HEK293T (cell line): ENCODE results near the gene GTF3C1.

Source experiments
- CTCF ChIA-PET: fragments of 350-600 bp; formaldehyde crosslinking; extraction: SDS; loops from one replicate; lab custom pipeline; 2021; ENCODE audit warnings: antibody characterized with exemption, inconsistent platforms; lab: Yijun Ruan, JAX
- POLR2A ChIA-PET: fragments of 350-600 bp; formaldehyde crosslinking; extraction: SDS; loops from one replicate; lab custom pipeline; 2020; ENCODE audit warnings: antibody characterized with exemption, inconsistent platforms; lab: Yijun Ruan, JAX
- DNase-seq: peaks from one replicate; pipeline ENCODE4 v3.0.0; 2012; ENCODE audit warnings: mixed read lengths; ENCODE audit errors: extremely low spot score
- ARNT ChIP-seq: fragments of 450-650 bp; IDR thresholded peaks from 2 replicates; pipeline ENCODE4 v1.6.1; 2017; ENCODE audit warnings: mild to moderate bottlenecking
- BHLHE40 ChIP-seq: fragments of 450-650 bp; IDR thresholded peaks from 2 replicates; pipeline ENCODE4 v1.6.1; 2016; ENCODE audit warnings: mild to moderate bottlenecking, moderate library complexity, borderline replicate concordance
- CTBP1 ChIP-seq: fragments of 450-650 bp; IDR thresholded peaks from 2 replicates; pipeline ENCODE4 v1.6.1; 2016; ENCODE audit warnings: borderline replicate concordance
- ELF4 ChIP-seq: fragments of 450-650 bp; IDR thresholded peaks from 2 replicates; pipeline ENCODE4 v1.6.1; 2017; ENCODE audit warnings: antibody characterized with exemption
- FOXA1 ChIP-seq: fragments of 450-650 bp; IDR thresholded peaks from 2 replicates; pipeline ENCODE4 v1.6.1; 2016; ENCODE audit warnings: mild to moderate bottlenecking
- FOXK2 ChIP-seq: fragments of 450-650 bp; IDR thresholded peaks from 2 replicates; pipeline ENCODE4 v1.6.1; 2016; ENCODE audit warnings: mild to moderate bottlenecking
- FOXM1 ChIP-seq: fragments of 450-650 bp; IDR thresholded peaks from 2 replicates; pipeline ENCODE4 v1.6.1; 2017; ENCODE audit warnings: mild to moderate bottlenecking, borderline replicate concordance
- HDGF ChIP-seq: fragments of 450-650 bp; IDR thresholded peaks from 2 replicates; pipeline ENCODE4 v1.6.1; 2017; ENCODE audit warnings: antibody characterized with exemption, borderline replicate concordance
- L3MBTL2 ChIP-seq: fragments of 450-650 bp; conservative IDR thresholded peaks from 2 replicates; pipeline ENCODE4 v1.6.1; 2016; ENCODE audit warnings: mild to moderate bottlenecking
- LEF1 ChIP-seq: fragments of 450-650 bp; IDR thresholded peaks from 2 replicates; pipeline ENCODE4 v1.6.1; 2017; ENCODE audit warnings: mild to moderate bottlenecking, borderline replicate concordance
- NFRKB ChIP-seq: fragments of 450-650 bp; IDR thresholded peaks from 2 replicates; pipeline ENCODE4 v1.6.1; 2016; ENCODE audit warnings: mild to moderate bottlenecking, moderate library complexity
- PKNOX1 ChIP-seq: fragments of 450-650 bp; IDR thresholded peaks from 2 replicates; pipeline ENCODE4 v1.6.1; 2016
- SP1 ChIP-seq: fragments of 450-650 bp; IDR thresholded peaks from 2 replicates; pipeline ENCODE4 v1.6.1; 2017
- SUZ12 ChIP-seq: fragments of 450-650 bp; IDR thresholded peaks from 2 replicates; pipeline ENCODE4 v1.6.1; 2016; ENCODE audit warnings: mild to moderate bottlenecking
- TARDBP ChIP-seq: fragments of 450-650 bp; IDR thresholded peaks from 2 replicates; pipeline ENCODE4 v1.6.1; 2016
- ZNF384 ChIP-seq: fragments of 450-650 bp; IDR thresholded peaks from 2 replicates; pipeline ENCODE4 v1.6.1; 2016

GTF3C1 gene

GRCh38 chr16:27515874-27516353 is 33.8 kb downstream of the GTF3C1 start:
- ChIA-PET CTCF (interaction anchor here (0.5 to 1.2 kb wide), 2 partner anchors 18 to 65 kb away, joined by 3 read pairs; no protein-coding TSS in a partner anchor), POLR2A (interaction anchor here (1.2 kb wide), 1 partner anchor 34 kb away, joined by 4 read pairs; the partner anchor contains the start of genes GTF3C1 and KATNIP)
- TF ChIP-seq PKNOX1 (no peak), L3MBTL2 (no peak), NFRKB (no peak), BHLHE40 (no peak), ELF4 (no peak), CTBP1 (no peak), ZNF384 (no peak), FOXA1 (no peak), SP1 (no peak), LEF1 (no peak), ARNT (no peak), TARDBP (no peak), FOXM1 (no peak), HDGF (no peak)
- peak; percentile 77 for DNase-seq

- no peak for DNase-seq
- ChIA-PET CTCF (no interaction called here), POLR2A (no interaction called here)
- TF ChIP-seq ELF4 (no peak), FOXK2 (no peak), LEF1 (no peak), NFRKB (no peak), FOXA1 (no peak), HDGF (no peak), ZNF384 (no peak), CTBP1 (no peak), PKNOX1 (no peak), L3MBTL2 (no peak), SP1 (no peak), BHLHE40 (no peak), FOXM1 (no peak), TARDBP (no peak), ARNT (no peak), SUZ12 (no peak)
Measured at GRCh38 chr16:27514806-27515205, 34.9 kb downstream of the GTF3C1 start.

- POLR2A ChIA-PET, result no interaction called here
- DNase-seq, result no peak
- no peak for TF ChIP-seq SP1
- TF ChIP-seq ARNT, result no peak
- TF ChIP-seq L3MBTL2, result no peak
- no peak for TF ChIP-seq PKNOX1
- TF ChIP-seq TARDBP, result no peak
- no peak for TF ChIP-seq FOXK2
- no peak for TF ChIP-seq HDGF
- TF ChIP-seq LEF1, result no peak
- no peak for TF ChIP-seq CTBP1
- no peak for TF ChIP-seq FOXA1
- no peak for TF ChIP-seq BHLHE40
- TF ChIP-seq SUZ12, result no peak
- TF ChIP-seq NFRKB, result no peak
- no peak for TF ChIP-seq ZNF384
- no peak for TF ChIP-seq ELF4
- no peak for TF ChIP-seq FOXM1
- CTCF ChIA-PET, result no interaction called here
Measured at GRCh38 chr16:27511657-27512448, 37.9 kb downstream of the GTF3C1 start.

DNA sequence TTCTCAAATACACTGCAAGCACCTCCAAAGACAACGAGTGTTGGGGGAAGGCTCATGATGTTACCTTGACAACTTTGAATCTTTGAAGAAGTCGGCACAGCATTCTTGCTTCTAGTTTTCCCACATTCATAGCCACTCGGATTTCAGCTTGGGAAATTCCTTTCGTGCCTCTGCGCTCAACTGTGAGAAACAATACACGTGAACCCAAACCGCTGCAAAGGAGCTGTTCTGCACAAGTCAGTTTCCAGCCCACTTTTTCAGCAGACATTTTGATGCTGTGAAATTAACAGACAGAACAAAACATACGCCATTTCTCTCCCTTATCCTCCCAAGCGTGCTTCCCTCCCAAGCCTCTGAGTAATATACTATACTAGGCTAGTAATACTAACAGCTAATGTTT is 41.2 kb downstream of the GTF3C1 start:
- no peak for DNase-seq
- CTCF ChIA-PET, result no interaction called here
- no peak for TF ChIP-seq PKNOX1
- no peak for TF ChIP-seq SUZ12
- no peak for TF ChIP-seq FOXM1
- no peak for TF ChIP-seq FOXK2
- no peak for TF ChIP-seq FOXA1
- no peak for TF ChIP-seq NFRKB
- no peak for TF ChIP-seq SP1
- TF ChIP-seq L3MBTL2, result no peak
- POLR2A ChIA-PET, result no interaction called here

DNA sequence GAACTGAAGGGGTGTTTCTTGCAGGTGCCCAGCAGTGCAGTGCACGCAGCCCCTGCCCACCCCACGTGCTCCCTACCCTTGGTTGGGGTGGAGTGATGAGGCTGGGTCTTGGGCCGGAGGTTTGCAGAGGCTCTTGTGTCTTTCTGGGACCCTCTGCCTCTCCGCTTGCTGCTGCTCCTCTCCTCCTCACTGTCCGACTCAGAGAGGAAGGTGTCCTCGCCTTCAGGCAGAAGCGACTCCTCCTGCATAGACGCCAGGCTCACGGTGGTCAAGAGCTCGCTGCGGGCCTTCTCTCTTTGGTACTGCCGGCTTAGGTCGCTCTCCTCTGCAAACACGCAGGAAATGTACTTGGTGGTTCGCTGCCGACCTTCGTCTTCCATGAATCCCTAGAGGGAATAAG is 42.9 kb downstream of the GTF3C1 start:
- DNase-seq, result no peak
- ChIA-PET CTCF (no interaction called here), POLR2A (no interaction called here)
- TF ChIP-seq NFRKB (no peak), ELF4 (no peak), ARNT (no peak), FOXK2 (no peak), FOXA1 (no peak), FOXM1 (no peak), PKNOX1 (no peak), L3MBTL2 (no peak), CTBP1 (no peak), BHLHE40 (no peak), LEF1 (no peak), HDGF (no peak), ZNF384 (no peak), SP1 (no peak), SUZ12 (no peak), TARDBP (no peak)
